GM04504 (cell line): Measurements from ENCODE around the gene UBE2M.
"Not testable (repeated sequence)": the region's sequence is repeated elsewhere in the genome, so short reads cannot be mapped to it uniquely, and the experiment has no call there.

Source experiments
- DNase-seq: peaks from one replicate; pipeline ENCODE4 v3.0.0-alpha.2; 2012; ENCODE audit warnings: low read depth

Gene UBE2M

DNA sequence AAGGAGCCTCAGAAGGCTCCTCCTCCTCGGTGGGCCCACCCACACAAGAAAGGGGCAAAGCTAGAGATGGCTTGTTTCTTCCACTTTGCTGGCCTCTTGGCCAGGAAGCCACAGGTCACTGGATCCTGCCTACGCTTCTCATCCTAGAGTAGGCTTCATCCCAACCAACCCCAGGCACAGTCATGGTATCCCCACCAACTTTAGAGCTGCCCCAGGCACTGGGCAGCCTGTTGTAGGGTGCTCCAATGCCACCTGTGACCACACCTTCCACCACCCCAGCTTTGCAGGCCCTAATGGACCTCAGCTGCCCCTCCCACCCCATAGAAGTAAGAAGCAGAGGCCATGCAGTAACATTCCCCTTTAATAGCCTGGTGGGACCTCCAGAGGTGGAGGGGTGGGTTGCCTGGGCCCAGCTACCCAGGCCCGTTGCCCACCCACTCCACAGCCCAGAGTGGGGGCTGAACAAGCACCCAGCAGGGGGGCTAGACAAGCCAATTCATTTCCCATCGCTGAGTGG lies 3.0 kb downstream of the UBE2M start:
- no peak for DNase-seq

DNA sequence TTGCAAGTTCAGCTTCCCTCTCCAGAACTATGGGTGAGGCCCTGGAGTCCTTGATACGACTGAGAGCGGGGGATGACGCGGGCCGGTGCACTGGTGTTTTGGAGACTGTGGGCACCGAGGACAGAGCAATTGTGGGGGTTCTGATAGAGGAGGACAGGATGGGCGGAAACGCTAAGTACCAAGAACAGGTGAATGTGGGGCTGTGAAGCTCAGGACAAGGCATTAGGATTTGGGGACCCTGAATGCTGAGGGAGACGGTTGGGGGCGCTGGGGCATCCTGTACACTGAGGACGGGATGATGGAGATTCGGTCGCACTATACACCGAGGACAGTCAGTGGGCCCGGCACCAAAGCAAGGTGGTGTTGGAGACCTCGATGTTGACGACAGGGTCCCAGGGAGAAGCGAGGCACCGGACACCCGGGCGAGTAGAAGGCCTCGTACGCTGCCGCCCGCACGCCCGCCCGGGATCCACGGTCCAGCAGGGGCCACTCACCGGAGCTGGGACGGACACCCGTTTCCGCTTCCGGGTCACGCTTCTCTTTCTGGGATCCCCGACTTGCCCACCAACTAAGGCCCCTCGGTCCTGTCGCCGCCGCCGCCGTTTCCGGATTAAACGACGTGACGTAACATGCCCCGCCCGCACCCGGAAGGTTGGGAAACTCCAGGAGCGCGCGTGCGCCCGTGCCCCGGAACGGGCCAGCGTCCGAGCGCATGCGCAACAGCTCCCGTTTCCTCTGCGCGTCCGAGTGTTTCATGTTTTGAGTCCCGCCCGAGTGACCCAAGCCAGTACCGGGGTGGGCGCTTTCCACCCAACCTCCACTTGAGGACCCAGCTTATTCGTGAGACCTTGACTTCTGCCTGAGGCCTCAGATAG lies 3.7 kb downstream of the UBE2M start, which contains the start of gene CHMP2A:
Gene CHMP2A (minus strand): TSS at position 612 of the 875 bp plus-strand sequence. CDS start 893 bp downstream, outside the sequence.
- peak; percentile 92 for DNase-seq

DNA sequence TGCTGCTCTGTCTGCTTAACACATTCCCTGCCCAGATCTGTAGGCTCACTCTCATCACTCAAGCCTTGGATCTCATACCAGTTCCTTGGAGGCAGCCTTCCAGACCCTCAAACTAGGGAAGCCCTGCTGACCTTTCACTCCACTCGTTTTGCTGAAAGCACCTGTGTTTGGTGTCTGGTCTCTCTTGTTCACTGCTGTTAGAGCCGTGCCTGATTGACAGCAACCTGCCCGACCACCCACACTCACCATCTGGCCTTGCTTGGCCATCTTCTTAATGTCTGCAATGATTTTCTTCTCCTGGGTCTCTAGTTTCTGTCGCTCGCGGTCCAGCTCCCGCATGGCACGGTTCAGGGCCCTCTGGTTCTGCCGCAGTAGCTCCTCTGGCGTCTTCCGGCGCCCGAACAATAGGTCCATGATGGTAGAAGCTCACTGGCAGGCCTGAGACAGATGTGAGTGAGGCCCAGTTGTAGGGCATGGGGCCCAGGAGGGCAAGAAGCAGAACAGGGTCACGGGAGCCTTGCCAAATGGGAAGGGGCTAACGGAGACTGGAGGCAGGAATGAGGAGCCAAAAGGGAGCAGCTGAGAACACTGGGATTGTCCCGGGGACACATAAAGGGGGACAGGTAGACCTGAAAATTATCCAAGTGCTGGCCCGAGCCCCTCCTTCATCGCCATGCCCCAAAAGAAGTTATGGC lies 4.5 kb downstream of the UBE2M start:
- DNase-seq = no peak

- DNase-seq = no peak
These were observed 5.8 kb downstream of the UBE2M start for GRCh38 chr19:58552655-58553054.

DNA sequence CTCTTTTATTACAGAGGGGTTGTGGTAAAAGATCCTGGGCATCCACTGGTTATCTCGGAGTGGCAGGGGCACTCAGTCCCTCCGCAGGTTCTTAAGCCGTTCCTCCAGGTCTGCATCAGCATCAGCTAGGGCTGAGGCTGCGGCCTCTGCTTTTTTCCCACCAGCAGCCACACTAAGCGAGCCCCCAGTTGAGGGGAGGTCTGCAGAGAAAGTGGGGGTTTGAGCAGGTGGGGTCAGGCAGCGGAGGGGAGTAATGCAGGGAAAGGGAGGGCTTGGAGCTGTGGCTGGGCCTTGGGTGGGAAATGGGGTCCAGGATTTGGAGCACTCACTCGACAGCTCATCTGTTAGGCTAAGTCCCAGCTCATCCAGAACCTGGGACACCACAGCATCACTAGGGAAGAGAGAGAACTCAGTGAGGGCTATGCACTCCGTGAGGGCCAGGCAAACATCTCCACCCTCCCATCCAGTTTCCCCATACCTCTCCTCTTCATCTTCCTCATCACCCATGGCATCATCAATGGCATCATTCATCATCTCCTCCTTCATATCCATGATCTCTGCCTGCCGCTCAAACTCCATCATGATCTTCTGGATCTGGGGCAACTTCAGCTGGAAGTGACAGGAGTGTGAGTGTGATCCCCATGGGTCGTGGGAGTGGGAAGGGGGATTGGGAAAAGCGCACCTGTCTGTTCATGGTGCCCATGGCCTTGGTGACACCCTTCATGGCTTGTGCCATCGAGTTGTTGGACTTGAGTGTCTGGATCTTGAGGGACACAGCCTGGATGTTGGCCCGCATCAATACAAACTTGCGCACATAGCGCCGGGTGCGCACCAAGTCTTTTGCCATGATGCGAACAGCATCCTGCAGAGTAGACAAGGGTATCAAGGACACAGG lies 6.6 kb downstream of the UBE2M start:
- no peak for DNase-seq

DNA sequence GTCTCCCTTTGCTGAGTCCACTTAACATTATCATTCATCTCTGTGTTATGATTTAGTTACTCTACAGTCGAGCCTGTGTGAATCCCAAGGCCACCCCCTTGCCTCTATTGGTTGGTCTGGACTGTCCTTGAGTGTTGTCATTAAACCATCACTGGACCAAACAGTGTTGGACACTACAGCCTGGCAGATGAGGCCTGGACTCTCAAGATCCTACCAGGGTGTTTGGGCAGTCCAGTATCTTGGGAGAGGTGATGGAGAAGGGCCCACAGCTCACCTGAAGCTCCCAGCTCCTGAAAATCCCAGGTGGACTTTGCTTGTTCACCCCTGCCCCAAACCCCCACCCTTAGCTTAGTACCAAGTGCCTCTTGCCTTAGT lies 7.3 kb downstream of the UBE2M start:
- no peak for DNase-seq

GRCh38 chr19:58550362-58551122 lies 7.9 kb downstream of the UBE2M start:
- no peak for DNase-seq

DNA sequence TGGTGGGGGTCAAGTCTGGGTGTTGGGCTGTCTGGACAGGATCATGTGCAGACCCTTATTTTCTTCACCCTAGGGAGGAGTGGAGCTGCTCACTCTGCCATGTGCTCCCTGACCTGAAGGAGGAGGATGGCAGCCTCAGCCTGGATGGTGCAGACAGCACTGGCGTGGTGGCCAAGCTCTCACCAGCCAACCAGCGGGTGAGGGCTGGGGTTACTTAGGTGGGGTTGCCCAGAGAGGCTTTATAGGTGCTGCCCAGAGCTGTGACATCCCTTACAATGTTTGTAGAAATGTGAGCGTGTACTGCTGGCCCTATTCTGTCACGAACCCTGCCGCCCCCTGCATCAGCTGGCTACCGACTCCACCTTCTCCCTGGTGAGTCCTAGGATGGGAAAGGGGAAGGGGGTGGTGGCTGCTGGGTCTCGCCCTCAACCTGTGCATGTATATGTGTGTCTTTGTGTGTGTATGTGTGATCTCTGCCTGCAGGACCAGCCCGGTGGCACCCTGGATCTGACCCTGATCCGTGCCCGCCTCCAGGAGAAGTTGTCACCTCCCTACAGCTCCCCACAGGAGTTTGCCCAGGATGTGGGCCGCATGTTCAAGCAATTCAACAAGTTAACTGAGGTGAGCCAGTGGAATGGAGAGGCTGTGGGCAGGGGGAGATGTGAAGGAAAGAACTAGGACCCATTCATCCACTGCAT lies 8.6 kb downstream of the UBE2M start:
- no peak for DNase-seq

- DNase-seq = no peak
These were observed 9.3 kb downstream of the UBE2M start for GRCh38 chr19:58548859-58549663.

DNA sequence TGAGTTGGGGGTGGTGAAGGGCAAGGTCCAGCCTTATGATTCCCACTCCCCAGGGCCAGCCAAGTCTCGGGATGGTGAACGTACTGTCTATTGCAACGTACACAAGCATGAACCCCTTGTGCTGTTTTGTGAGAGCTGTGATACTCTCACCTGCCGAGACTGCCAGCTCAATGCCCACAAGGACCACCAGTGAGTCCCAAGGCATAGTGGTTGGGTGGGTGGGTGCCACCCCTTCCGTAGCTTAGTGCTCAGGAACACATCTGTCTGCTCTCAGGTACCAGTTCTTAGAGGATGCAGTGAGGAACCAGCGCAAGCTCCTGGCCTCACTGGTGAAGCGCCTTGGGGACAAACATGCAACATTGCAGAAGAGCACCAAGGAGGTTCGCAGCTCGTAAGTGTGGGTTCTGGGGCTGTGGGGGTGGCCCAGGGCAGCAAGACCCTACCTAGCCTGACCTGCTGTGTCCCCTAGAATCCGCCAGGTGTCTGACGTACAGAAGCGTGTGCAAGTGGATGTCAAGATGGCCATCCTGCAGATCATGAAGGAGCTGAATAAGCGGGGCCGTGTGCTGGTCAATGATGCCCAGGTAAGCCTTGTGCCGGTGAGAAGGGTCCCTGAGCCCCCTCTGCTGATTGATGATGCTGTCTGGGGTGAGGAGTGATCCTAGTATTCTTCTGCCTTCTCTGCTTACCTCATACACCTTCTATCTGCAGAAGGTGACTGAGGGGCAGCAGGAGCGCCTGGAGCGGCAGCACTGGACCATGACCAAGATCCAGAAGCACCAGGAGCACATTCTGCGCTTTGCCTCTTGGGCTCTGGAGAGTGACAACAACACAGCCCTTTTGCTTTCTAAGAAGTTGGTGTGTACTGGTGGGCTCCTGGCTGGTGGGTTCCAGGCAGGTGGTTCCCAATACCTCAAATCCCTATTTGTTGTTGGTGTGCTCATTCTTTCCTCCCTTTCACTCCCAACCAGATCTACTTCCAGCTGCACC lies 10.8 kb downstream of the UBE2M start:
- no peak for DNase-seq

- DNase-seq = no peak
These were observed 12.3 kb downstream of the UBE2M start for GRCh38 chr19:58546019-58546530.

DNA sequence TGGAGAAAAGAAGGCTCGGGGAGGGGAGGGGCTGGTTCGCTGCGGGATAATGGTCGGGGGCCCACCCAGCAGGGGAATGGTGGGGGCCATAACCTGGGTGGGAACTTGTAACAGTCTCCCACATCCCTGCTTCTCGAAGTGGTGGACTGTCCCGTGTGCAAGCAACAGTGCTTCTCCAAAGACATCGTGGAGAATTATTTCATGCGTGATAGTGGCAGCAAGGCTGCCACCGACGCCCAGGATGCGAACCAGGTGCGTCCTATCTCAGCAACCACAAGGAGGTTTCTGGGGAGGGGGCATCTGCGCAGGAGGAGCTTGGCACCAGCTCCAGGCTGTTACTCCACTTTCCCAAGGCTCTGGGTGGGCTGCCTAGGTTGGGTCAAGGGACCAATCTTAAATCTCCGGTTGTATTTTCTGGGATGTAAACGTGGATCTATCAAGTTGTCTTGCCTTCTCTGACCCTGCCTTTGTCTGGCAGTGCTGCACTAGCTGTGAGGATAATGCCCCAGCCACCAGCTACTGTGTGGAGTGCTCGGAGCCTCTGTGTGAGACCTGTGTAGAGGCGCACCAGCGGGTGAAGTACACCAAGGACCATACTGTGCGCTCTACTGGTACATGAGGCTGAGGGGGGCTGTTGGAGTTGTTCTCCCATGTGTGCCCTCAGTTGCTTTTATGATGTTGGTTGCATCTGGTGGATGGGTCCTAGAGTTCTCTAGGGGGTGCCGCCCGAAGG lies 13.0 kb downstream of the UBE2M start:
- DNase-seq = no peak

DNA sequence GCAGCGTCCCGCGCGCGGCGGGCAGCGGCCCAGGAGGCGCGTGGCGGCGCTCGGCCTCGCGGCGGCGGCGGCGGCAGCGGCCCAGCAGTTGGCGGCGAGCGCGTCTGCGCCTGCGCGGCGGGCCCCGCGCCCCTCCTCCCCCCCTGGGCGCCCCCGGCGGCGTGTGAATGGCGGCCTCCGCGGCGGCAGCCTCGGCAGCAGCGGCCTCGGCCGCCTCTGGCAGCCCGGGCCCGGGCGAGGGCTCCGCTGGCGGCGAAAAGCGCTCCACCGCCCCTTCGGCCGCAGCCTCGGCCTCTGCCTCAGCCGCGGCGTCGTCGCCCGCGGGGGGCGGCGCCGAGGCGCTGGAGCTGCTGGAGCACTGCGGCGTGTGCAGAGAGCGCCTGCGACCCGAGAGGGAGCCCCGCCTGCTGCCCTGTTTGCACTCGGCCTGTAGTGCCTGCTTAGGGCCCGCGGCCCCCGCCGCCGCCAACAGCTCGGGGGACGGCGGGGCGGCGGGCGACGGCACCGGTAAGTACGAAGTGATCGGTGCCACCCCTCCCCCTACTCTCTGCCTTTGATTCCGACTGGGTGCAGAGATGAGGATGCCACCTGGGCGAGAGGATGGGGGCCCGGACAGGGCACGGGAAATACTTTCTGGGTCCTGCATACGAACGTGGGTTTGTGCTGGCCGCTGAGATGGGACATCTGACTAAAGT lies 13.7 kb downstream of the UBE2M start:
- DNase-seq = no peak

GRCh38 chr19:58543826-58544590 lies 14.4 kb downstream of the UBE2M start, which contains the start of gene TRIM28:
Gene TRIM28, plus strand, starts transcription at chr19:58544064. Its CDS starts 694 bp downstream, at chr19:58544758.
- peak; percentile 98 for DNase-seq

DNA sequence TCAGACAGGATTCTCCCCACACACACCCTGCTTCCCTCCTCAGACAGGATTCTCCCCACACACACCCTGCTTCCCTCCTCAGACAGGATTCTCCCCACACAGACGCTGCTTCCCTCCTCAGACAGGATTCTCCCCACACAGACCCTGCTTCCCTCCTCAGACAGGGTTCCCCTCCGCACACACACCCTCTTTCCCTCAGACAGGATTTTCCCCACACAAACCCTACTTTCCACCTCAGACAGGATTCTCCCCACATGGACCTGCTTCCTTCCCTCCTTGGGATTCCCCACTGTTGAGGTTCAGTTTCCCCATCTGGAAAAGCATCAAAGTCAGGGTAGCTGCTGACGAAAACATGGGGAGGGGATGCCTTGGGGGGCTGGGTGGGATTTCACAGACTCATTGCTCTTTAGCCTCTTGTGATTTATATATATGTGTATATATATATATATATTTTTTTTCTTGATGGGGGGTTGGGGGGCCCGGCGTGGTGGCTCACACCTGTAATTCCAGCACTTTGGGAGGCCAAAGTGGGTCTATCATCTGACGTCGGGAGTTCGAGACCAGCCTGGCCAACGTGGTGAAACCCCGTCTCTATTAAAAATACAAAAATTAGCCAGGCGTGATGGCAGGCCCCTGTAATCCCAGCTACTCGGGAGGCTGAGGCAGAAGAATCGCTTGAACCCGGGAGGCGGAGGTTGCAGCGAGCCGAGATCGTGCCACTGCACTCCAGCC lies 15.6 kb downstream of the UBE2M start:
- not testable (repeated sequence) for DNase-seq
